ENCODE results near the gene POLR2B.

DNA sequence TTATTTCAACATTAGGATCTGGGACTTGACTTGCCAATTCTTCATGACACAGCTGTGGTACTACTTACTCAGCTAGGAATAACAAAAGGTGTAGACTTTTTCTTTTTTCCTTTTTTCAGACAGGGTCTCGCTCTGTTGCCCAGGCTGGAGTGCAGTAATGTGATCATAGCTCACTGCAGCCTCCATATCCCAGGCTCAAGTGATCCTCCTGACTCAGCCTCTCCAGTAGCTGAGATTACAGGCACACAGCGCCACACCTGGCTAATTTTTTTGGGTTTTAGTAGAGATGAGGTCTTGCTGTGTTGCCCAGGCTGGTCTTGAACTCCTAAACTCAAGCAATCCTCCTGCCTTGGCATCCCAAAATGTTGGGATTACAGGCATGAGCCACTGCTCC is 17.6 kb upstream of the POLR2B start:
- TF ChIP-seq EZH2phosphoT487 (IDR thresholded peaks at IDR 0.05; ENCODE audit: borderline replicate concordance) = no peak
- TF ChIP-seq, protein P1, sequence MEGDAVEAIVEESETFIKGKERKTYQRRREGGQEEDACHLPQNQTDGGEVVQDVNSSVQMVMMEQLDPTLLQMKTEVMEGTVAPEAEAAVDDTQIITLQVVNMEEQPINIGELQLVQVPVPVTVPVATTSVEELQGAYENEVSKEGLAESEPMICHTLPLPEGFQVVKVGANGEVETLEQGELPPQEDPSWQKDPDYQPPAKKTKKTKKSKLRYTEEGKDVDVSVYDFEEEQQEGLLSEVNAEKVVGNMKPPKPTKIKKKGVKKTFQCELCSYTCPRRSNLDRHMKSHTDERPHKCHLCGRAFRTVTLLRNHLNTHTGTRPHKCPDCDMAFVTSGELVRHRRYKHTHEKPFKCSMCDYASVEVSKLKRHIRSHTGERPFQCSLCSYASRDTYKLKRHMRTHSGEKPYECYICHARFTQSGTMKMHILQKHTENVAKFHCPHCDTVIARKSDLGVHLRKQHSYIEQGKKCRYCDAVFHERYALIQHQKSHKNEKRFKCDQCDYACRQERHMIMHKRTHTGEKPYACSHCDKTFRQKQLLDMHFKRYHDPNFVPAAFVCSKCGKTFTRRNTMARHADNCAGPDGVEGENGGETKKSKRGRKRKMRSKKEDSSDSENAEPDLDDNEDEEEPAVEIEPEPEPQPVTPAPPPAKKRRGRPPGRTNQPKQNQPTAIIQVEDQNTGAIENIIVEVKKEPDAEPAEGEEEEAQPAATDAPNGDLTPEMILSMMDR (IDR thresholded peaks at IDR 0.05 in 2 of 3, conservative IDR thresholded peaks at IDR 0.05 in 1 of 3; ENCODE audit: borderline replicate concordance in 1 of 3, insufficient read depth in 1 of 3, low read depth in 2 of 3, low read length in 2 of 3) = no peak
- TF ChIP-seq FOSL1 (IDR thresholded peaks at IDR 0.05; ENCODE audit: low read depth) = no peak
- no peak for TF ChIP-seq POLR2AphosphoS5 (IDR thresholded peaks at IDR 0.05; ENCODE audit: low read depth, low read length)
- TF ChIP-seq ZFX (IDR thresholded peaks at IDR 0.05) = no peak
- TF ChIP-seq SP1 (IDR thresholded peaks at IDR 0.05; ENCODE audit: low read depth) = no peak
- no peak for TF ChIP-seq SIN3A (IDR thresholded peaks at IDR 0.05; ENCODE audit: low read depth)
- TF ChIP-seq, protein P2, sequence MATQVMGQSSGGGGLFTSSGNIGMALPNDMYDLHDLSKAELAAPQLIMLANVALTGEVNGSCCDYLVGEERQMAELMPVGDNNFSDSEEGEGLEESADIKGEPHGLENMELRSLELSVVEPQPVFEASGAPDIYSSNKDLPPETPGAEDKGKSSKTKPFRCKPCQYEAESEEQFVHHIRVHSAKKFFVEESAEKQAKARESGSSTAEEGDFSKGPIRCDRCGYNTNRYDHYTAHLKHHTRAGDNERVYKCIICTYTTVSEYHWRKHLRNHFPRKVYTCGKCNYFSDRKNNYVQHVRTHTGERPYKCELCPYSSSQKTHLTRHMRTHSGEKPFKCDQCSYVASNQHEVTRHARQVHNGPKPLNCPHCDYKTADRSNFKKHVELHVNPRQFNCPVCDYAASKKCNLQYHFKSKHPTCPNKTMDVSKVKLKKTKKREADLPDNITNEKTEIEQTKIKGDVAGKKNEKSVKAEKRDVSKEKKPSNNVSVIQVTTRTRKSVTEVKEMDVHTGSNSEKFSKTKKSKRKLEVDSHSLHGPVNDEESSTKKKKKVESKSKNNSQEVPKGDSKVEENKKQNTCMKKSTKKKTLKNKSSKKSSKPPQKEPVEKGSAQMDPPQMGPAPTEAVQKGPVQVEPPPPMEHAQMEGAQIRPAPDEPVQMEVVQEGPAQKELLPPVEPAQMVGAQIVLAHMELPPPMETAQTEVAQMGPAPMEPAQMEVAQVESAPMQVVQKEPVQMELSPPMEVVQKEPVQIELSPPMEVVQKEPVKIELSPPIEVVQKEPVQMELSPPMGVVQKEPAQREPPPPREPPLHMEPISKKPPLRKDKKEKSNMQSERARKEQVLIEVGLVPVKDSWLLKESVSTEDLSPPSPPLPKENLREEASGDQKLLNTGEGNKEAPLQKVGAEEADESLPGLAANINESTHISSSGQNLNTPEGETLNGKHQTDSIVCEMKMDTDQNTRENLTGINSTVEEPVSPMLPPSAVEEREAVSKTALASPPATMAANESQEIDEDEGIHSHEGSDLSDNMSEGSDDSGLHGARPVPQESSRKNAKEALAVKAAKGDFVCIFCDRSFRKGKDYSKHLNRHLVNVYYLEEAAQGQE (IDR thresholded peaks at IDR 0.05; ENCODE audit: low read depth) = no peak
- TF ChIP-seq, protein P3, sequence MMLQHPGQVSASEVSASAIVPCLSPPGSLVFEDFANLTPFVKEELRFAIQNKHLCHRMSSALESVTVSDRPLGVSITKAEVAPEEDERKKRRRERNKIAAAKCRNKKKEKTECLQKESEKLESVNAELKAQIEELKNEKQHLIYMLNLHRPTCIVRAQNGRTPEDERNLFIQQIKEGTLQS (IDR thresholded peaks at IDR 0.05) = no peak
- TF ChIP-seq POLR2A (IDR thresholded peaks at IDR 0.05; ENCODE audit: borderline replicate concordance, extremely low read depth, insufficient read depth, insufficient read length) = no peak
- TF ChIP-seq CEBPB (IDR thresholded peaks at IDR 0.05; ENCODE audit: low read depth) = no peak
- TF ChIP-seq, protein P4, sequence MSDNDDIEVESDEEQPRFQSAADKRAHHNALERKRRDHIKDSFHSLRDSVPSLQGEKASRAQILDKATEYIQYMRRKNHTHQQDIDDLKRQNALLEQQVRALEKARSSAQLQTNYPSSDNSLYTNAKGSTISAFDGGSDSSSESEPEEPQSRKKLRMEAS (IDR thresholded peaks at IDR 0.05) = no peak
- no peak for TF ChIP-seq YY1 (IDR thresholded peaks at IDR 0.05; ENCODE audit: extremely low read depth, insufficient replicate concordance, low read depth, low read length)
